Kidney capillary endothelial cell (primary cell): ENCODE results near the gene CABP1.

ENCODE experiments used
- DNase-seq: peaks from one replicate; pipeline ENCODE4 v3.0.0-alpha.2; 2018; ENCODE audit warnings: low spot score

The CABP1 gene

GRCh38 chr12:120696626-120697025 is 56.2 kb downstream of the CABP1 start:
- no peak for DNase-seq

- DNase-seq, result no peak
These were observed 56.9 kb downstream of the CABP1 start for GRCh38 chr12:120697344-120697743.

- peak; percentile 57 for DNase-seq
These were observed 58.2 kb downstream of the CABP1 start for GRCh38 chr12:120698665-120699064.

GRCh38 chr12:120699553-120699952 is 59.1 kb downstream of the CABP1 start:
- DNase-seq, result no peak

GRCh38 chr12:120700886-120701285 is 60.5 kb downstream of the CABP1 start:
- DNase-seq, result no peak

DNA sequence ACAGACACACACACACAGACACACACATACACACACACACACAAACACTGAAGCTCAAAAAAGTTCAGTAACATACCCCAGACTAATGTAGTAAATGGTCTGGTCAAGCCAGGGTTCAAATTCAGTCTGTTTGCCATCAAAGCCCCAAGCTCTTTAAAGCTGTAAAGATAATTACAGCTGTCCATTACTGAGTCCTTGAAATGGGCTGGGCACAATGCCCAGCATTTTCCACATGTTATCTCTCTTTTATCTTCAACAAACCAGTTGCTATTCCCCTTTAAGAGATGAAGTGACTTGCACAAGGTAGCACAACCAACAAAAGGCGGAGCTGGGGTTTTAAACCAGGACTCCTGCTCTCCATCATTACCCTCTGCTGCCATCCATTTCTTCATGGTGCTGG is 62.2 kb downstream of the CABP1 start:
- DNase-seq, result no peak

- DNase-seq, result no peak
These were observed 63.0 kb downstream of the CABP1 start for GRCh38 chr12:120703311-120703942.

- DNase-seq, result no peak
These were observed 65.2 kb downstream of the CABP1 start for GRCh38 chr12:120705618-120706017.

GRCh38 chr12:120706029-120706428 is 65.6 kb downstream of the CABP1 start:
- DNase-seq, result no peak

DNA sequence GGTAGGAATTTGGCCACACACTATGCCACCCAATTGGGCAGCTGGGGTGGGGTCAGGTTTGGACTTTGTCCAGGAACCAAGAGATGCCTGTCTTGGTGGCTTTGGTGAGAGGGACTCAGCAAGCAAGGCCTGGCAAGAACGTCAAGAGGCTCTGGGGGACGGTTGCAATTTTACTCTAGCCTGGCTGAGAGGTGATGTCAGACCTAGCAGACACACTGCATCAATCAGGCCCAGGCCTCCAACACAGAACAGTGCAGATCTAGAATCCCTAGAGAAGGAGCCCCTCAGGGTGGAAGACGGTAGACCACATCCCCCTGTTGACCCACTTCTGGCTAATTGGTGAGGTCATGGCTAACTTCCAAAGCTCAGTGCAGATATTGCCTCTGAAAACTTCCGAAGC is 68.2 kb downstream of the CABP1 start:
- DNase-seq, result no peak

DNA sequence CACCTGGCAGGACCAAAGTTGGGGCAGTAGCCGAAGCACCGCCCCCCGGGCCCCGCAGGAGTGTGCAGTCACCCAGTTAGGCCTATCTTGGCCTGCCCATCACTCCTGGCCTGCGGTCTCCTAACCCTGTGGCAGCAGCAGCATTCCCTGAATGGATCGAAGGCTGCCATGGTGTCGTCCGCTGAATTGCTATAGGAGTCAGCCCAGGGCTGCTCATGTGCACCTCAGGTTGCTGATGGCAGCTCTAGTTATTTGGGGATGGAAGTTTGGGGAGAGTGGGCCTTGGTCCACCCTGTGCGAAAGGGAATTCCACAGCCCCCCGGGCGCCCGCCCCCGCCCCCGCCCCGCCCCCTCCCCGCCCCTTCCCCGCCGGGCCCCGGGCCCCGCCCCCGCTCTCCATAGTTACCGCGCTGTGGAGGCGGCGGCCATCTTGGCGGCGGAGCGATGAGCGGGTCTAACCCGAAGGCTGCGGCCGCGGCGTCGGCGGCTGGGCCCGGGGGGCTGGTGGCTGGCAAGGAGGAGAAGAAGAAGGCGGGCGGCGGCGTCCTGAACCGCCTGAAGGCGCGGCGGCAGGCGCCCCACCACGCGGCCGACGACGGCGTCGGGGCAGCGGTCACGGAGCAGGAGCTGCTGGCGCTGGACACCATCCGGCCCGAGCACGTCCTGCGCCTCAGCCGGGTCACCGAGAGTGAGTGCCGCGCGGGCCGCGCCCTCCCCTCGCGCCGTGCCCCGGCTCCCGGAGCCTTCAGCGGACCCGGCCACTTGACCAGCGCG is 69.8 kb downstream of the CABP1 start, which contains the start of gene UNC119B:
UNC119B (plus strand) TSS at position 428 of the 774 bp plus-strand sequence; CDS start at position 445, 17 bp downstream.
- DNase-seq, result no peak

- DNase-seq, result no peak
These were observed 70.4 kb downstream of the CABP1 start for GRCh38 chr12:120710805-120711296.

DNA sequence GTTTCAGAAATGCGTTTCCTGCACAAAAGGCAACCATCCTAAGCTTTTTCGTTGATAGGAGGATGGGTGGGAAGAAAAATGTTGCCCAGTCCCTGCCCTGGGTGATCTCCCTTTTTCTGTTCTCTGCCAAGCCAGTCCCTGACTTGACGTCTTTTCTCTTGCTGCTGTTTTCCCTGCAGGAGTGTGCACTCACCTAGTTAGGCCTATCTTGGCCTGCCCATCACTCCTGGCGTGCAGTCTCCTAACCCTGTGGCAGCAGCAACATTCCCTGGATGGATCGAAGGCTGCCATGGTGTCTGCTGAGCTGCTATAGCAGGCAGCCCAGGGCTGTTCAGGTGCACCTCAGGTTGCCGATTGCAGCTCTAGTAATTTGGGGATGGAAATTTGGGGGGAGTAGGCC is 71.0 kb downstream of the CABP1 start:
- DNase-seq, result no peak

GRCh38 chr12:120712610-120713009 is 72.2 kb downstream of the CABP1 start:
- no peak for DNase-seq

DNA sequence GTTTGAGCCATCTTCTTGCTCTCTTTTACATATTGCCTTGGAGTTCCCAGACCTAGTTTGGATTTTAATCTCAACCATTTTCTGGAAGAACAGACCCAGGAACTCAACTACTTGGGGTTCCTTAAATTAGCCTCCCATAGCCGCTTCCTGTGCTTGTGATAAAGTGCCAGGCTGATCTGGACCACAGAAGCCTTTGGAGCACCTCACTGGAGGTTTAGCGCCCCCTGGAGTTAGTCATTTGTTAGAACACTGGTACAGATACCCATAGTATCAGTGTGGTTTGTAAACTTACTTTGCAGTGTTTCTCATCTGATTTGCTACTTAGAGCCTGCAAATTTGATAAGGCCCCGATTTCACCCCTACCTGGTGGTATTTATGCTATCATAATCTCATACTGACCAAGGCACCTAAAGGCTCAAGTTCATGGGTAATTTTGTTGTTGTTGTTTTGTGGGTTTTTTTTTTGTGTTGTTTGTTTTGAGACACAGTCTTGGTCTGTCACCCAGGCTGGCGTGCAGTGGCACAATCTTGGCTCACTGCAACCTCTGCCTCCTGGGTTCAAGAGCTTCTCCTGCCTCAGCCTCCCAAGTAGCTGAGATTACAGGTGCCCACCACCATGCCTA is 73.5 kb downstream of the CABP1 start:
- DNase-seq, result peak; percentile 70
